Skeletal muscle tissue (tissue), 4 donors: ENCODE results near the gene OSBPL1A. TPM values are rescaled to one million over a fixed set of nuclear protein-coding genes. Genes with fewer than 3 reads are reported as not detected.

Source experiments
- H3K27ac ChIP-seq: one replicate; pipeline ENCODE4 v1.7.0; 2013; ENCODE audit warnings: mild to moderate bottlenecking, low read depth, low read length, inconsistent platforms
- H3K27me3 ChIP-seq, 3 donors: one replicate each; pipeline ENCODE4 v1.7.0; 2013; ENCODE audit warnings: low read length in 3 of 3; ENCODE audit not compliant: control insufficient read depth in 3 of 3, insufficient read depth in 3 of 3
- H3K36me3 ChIP-seq, 3 donors: one replicate each; pipeline ENCODE4 v1.7.0; 2013; ENCODE audit warnings: low read length in 3 of 3; ENCODE audit not compliant: control insufficient read depth in 3 of 3, insufficient read depth in 3 of 3
- H3K4me1 ChIP-seq, 3 donors: one replicate each; pipeline ENCODE4 v1.7.0; 2013; ENCODE audit warnings: low read length in 3 of 3, mild to moderate bottlenecking in 3 of 3; ENCODE audit not compliant: control insufficient read depth in 3 of 3, insufficient read depth in 3 of 3
- H3K4me3 ChIP-seq, 3 donors: one replicate each; pipeline ENCODE4 v1.7.0; 2013; ENCODE audit warnings: low read length in 3 of 3
- H3K9ac ChIP-seq, 3 donors: one replicate each; pipeline ENCODE4 v1.7.0; 2013; ENCODE audit warnings: low read length in 3 of 3, mild to moderate bottlenecking in 3 of 3, moderate library complexity in 2 of 3, low read depth in 1 of 3
- H3K9me3 ChIP-seq, 3 donors: one replicate each; pipeline ENCODE4 v1.7.0; 2013; ENCODE audit warnings: low read length in 3 of 3; ENCODE audit not compliant: control insufficient read depth in 3 of 3
- total RNA-seq: library from RNA; depleted of rRNA; stranded (reverse); fragments of >200 nt; gene quantifications from one replicate; pipeline ENCODE4 v1.2.3, GENCODE V29; 2014
- donor health status: Osteomylitis.

OSBPL1A gene
- total RNA-seq, 1 donor from 2014 or later: 33.9 TPM

- Histone ChIP-seq H3K9me3 (no peaks in the 10 kb centered on the region), H3K4me1 (peaks cover 6 to 26% (median 23%) of the 10 kb centered on the region in 3 donors), H3K27ac (no peak overlapping the region), H3K9ac (no peak overlapping the region), H3K4me3 (no peak overlapping the region), H3K27me3 (no peaks in the 10 kb centered on the region), H3K36me3 (no peaks in the 10 kb centered on the region)
Observed at GRCh38 chr18:24227977-24228666, 169.5 kb downstream of the OSBPL1A start.

- H3K4me1 ChIP-seq: peaks cover 12 to 21% (median 13%) of the 10 kb centered on the region in 3 donors
- no peaks in the 10 kb centered on the region for H3K9me3 ChIP-seq
- no peaks in the 10 kb centered on the region for H3K36me3 ChIP-seq
- no peak overlapping the region for H3K9ac ChIP-seq
- H3K27me3 ChIP-seq: no peaks in the 10 kb centered on the region
- no peak overlapping the region for H3K27ac ChIP-seq
- H3K4me3 ChIP-seq: no peak overlapping the region
Observed at GRCh38 chr18:24220318-24220688, 177.3 kb downstream of the OSBPL1A start.

- no peaks in the 10 kb centered on the region for H3K9me3 ChIP-seq
- peaks cover 17 to 22% (median 17%) of the 10 kb centered on the region in 3 donors for H3K4me1 ChIP-seq
- no peak overlapping the region for H3K9ac ChIP-seq
- H3K27me3 ChIP-seq: no peaks in the 10 kb centered on the region
- no peaks in the 10 kb centered on the region for H3K36me3 ChIP-seq
- H3K27ac ChIP-seq: peak overlapping the region; percentile 21
- no peak overlapping the region for H3K4me3 ChIP-seq
Observed at GRCh38 chr18:24219561-24220317, 177.9 kb downstream of the OSBPL1A start.

- peak overlapping the region; percentile 19 for H3K27ac ChIP-seq
- peaks cover 15 to 22% (median 21%) of the 10 kb centered on the region in 3 donors for H3K4me1 ChIP-seq
- no peaks in the 10 kb centered on the region for H3K36me3 ChIP-seq
- H3K9me3 ChIP-seq: no peaks in the 10 kb centered on the region
- no peaks in the 10 kb centered on the region for H3K27me3 ChIP-seq
- no peak overlapping the region for H3K4me3 ChIP-seq
- H3K9ac ChIP-seq: no peak overlapping the region
Observed at GRCh38 chr18:24214913-24215312, 182.7 kb downstream of the OSBPL1A start.

GRCh38 chr18:24214144-24214543 lies 183.5 kb downstream of the OSBPL1A start:
- H3K4me3 ChIP-seq: no peak overlapping the region
- no peaks in the 10 kb centered on the region for H3K27me3 ChIP-seq
- peaks cover 14 to 17% (median 15%) of the 10 kb centered on the region in 3 donors for H3K4me1 ChIP-seq
- H3K36me3 ChIP-seq: no peaks in the 10 kb centered on the region
- no peaks in the 10 kb centered on the region for H3K9me3 ChIP-seq
- peak overlapping the region; percentile 19 for H3K27ac ChIP-seq
- H3K9ac ChIP-seq: no peak overlapping the region

- Histone ChIP-seq H3K4me1 (peaks cover 14 to 15% (median 15%) of the 10 kb centered on the region in 3 donors), H3K27ac (no peak overlapping the region), H3K36me3 (no peaks in the 10 kb centered on the region), H3K9ac (no peak overlapping the region), H3K4me3 (no peak overlapping the region), H3K9me3 (no peaks in the 10 kb centered on the region), H3K27me3 (no peaks in the 10 kb centered on the region)
Observed at GRCh38 chr18:24212939-24213338, 184.7 kb downstream of the OSBPL1A start.

GRCh38 chr18:24209558-24209957 lies 188.1 kb downstream of the OSBPL1A start:
- Histone ChIP-seq H3K4me1 (peaks cover 8 to 9% (median 8%) of the 10 kb centered on the region in 3 donors), H3K9ac (no peak overlapping the region), H3K27ac (no peak overlapping the region), H3K36me3 (no peaks in the 10 kb centered on the region), H3K4me3 (no peak overlapping the region), H3K27me3 (no peaks in the 10 kb centered on the region), H3K9me3 (no peaks in the 10 kb centered on the region)

GRCh38 chr18:24208270-24209035 lies 189.2 kb downstream of the OSBPL1A start:
- Histone ChIP-seq H3K4me1 (peaks cover 0 to 3% (median 0%) of the 10 kb centered on the region in 3 donors), H3K27ac (no peak overlapping the region), H3K9ac (no peak overlapping the region), H3K9me3 (no peaks in the 10 kb centered on the region), H3K27me3 (no peaks in the 10 kb centered on the region), H3K36me3 (no peaks in the 10 kb centered on the region), H3K4me3 (no peak overlapping the region)

GRCh38 chr18:24204904-24205303 lies 192.7 kb downstream of the OSBPL1A start:
- H3K36me3 ChIP-seq: no peaks in the 10 kb centered on the region
- no peak overlapping the region for H3K4me3 ChIP-seq
- peaks cover 5 to 12% (median 9%) of the 10 kb centered on the region in 3 donors for H3K4me1 ChIP-seq
- H3K9me3 ChIP-seq: no peaks in the 10 kb centered on the region
- H3K9ac ChIP-seq: no peak overlapping the region
- H3K27me3 ChIP-seq: no peaks in the 10 kb centered on the region
- H3K27ac ChIP-seq: no peak overlapping the region
